ENCODE results near the gene USP12.
"Not testable (repeated sequence)": the region's sequence is repeated elsewhere in the genome, so short reads cannot be mapped to it uniquely, and the experiment has no call there.

The USP12 gene, protein sequence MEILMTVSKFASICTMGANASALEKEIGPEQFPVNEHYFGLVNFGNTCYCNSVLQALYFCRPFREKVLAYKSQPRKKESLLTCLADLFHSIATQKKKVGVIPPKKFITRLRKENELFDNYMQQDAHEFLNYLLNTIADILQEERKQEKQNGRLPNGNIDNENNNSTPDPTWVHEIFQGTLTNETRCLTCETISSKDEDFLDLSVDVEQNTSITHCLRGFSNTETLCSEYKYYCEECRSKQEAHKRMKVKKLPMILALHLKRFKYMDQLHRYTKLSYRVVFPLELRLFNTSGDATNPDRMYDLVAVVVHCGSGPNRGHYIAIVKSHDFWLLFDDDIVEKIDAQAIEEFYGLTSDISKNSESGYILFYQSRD

DNA sequence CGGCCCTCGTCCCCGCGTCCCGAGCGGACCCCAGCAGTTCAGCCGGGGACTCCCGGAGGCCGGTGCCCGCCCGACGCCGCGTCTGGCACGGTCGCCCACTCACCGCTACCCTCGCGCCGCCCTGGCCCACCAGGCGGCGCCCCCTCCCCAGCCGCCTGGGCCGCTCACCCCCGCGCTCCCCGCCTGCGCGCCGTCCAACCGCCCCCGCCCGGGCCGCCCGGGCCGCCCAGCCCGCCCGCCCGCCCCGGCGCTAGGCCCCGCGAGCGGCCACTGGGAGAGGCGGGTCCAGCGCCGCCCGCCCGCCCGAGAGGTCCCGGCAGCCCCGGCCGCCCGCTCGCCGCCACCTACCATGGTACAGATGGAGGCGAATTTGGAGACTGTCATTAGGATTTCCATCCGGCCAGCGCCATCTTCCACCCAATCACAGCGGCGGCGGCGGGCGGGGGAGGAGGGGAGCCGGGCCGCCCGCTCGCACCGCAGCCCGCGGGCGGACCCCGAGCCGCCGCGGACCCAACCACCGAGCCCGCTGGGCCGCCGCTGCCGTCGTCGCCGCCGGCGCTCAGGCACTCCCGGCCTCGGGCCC lies at the start of gene USP12:
USP12 (minus strand) TSS at position 568 of the 583 bp plus-strand sequence; CDS start at position 396, 172 bp downstream.
- no peak for DNase-seq (ENCODE audit: extremely low read depth, low read depth)
- TF ChIP-seq, protein P1, sequence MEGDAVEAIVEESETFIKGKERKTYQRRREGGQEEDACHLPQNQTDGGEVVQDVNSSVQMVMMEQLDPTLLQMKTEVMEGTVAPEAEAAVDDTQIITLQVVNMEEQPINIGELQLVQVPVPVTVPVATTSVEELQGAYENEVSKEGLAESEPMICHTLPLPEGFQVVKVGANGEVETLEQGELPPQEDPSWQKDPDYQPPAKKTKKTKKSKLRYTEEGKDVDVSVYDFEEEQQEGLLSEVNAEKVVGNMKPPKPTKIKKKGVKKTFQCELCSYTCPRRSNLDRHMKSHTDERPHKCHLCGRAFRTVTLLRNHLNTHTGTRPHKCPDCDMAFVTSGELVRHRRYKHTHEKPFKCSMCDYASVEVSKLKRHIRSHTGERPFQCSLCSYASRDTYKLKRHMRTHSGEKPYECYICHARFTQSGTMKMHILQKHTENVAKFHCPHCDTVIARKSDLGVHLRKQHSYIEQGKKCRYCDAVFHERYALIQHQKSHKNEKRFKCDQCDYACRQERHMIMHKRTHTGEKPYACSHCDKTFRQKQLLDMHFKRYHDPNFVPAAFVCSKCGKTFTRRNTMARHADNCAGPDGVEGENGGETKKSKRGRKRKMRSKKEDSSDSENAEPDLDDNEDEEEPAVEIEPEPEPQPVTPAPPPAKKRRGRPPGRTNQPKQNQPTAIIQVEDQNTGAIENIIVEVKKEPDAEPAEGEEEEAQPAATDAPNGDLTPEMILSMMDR (IDR thresholded peaks at IDR 0.05; ENCODE audit: low read depth, low read length), result no peak

DNA sequence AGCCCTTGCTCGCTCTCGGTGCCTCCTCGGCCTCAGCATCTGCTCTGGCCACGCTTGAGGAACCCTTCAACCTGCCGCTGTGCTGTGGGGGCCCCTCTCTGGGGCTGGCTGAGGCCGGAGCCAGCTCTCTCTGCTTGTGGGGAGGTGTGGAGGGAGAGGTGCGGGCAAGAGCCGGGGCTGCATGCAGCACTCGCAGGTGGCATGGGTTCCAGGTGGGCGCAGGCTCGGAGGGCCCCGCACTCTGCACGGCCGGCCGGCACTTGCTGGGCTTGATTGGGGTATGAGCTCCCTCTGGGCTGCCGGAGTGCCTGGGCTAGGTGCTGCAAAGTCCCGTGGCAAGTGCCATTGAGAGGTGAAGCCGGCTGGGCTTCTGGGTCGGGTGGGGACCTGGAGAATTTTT lies 48.0 kb upstream of the USP12 start:
- TF ChIP-seq, protein P1 (IDR thresholded peaks at IDR 0.05; ENCODE audit: low read depth, low read length), result no peak
- DNase-seq (ENCODE audit: extremely low read depth, low read depth), result no peak

DNA sequence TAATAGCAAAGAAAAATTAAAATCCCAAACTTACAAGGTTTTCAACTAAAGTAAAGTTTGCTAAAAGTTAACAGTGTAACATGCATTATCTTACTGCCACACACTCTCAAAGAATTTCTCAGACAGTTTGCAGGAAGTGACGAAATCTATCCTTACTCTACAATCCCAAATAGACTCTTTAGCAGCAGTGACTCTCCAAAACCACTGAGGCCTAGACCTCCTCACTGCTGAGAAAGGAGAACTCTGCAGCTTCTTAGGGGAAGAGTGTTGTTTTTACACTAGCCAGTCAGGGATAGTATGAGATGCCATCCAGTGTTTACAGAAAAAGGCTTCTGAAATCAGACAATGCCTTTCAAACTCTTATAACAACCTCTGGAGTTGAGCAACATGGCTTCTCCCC lies 47.2 kb upstream of the USP12 start:
- DNase-seq (ENCODE audit: extremely low read depth, low read depth), result not testable (repeated sequence)

DNA sequence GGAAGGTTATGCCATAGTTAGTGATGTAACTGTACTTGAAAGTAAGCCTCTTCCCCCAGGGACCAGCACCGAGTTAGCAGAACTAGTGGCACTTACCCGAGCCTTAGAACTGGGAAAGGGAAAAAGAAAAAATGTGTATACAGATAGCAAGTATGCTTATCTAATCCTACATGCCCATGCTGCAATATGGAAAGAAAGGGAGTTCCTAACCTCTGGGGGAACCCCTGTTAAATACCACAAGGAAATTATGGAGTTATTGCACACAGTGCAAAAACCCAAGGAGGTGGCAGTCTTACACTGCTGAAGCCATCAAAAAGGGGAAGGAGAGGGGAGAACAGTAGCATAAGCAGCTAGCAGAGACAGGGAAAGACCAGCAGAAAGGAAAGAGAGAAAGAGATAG lies 46.2 kb upstream of the USP12 start:
- DNase-seq (ENCODE audit: extremely low read depth, low read depth), result not testable (repeated sequence)

DNA sequence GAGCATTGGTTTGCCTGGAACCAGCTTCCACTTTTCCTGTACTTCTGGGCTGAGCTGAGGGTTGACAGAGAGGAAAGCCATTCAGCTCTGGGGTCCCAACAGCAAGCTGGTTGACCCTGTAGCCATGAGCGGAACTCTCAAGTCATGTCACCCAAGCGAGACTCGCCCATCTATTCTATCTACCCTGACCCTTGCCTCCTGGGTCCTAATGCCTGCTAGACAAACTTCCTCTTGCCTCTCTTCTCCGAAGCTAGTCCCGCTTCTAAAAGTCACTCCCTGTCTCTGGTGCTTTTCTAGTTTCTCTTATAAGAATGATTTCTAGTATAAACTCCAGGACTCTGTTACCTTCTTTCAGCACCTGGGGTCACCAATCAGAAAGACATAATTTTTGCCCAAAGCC lies 41.8 kb upstream of the USP12 start:
- not testable (repeated sequence) for DNase-seq (ENCODE audit: extremely low read depth, low read depth)

DNA sequence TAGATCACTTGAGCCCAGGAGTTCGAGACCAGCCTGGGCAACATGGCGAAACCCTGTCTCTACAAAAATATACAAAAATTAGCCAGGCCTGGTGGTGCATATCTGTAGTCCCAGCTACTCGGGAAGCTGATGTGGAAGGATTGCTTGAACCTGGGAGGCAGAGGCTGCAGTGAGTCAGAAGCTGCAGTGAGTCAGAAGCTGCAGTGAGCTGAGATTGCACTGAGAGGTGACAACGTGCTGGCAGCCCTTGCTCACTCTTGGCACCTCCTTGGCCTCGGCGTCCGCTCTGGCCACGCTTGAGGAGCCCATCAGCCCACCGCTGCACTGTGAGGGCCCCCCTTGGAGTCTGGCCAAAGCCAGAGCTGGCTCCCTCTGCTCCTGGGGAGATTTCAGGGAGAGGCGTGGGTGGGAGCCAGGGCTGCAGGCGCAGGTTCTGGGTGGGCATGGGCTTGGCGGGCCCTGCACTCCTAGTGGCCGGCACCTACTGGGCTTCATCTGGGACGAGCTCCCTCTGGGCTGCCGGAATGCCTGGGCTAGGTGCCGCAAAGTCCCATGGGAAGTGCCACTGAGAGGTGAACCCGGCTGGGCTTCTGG lies 40.3 kb upstream of the USP12 start:
- no peak for DNase-seq (ENCODE audit: extremely low read depth, low read depth)
- TF ChIP-seq, protein P1 (IDR thresholded peaks at IDR 0.05; ENCODE audit: low read depth, low read length), result no peak

DNA sequence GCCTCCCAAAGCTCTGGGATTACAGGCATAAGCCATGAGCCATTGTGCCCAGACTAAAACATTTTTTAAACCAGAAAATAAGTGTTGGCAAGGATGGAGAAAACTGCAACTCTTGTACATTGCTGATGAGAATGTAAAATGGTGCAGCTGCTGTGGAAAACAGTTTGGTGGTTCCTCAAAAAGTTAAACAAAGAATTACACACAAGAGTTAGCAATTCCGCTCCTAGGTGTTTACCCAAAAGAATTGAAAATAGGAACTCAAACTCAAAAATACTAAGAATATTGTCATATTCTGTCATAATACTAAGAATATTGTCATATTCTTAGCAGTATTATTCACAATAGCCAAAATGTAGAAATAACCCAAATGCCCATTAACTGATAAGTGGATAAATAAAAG lies 39.7 kb upstream of the USP12 start:
- DNase-seq (ENCODE audit: extremely low read depth, low read depth), result no peak
- TF ChIP-seq, protein P1 (IDR thresholded peaks at IDR 0.05; ENCODE audit: low read depth, low read length), result no peak

DNA sequence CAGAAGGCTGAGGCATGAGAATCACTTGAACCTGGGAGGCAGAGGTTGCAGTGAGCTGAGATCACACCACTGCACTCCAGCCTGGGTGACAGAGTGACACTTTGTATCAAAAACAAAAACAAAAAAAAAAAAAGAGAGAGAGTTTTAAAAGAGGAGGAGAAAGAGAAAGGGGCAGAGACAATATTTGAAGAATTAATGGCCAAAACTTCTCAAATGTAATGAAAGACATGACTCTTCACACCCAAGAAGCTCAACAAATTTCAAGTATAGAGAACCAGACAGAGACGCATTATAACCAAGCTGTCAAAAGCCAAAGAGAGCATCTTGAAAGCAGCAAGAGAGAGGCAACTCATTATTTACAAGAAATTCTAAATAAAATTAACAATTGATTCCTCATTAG lies 36.9 kb upstream of the USP12 start:
- TF ChIP-seq, protein P1 (IDR thresholded peaks at IDR 0.05; ENCODE audit: low read depth, low read length), result no peak
- no peak for DNase-seq (ENCODE audit: extremely low read depth, low read depth)

DNA sequence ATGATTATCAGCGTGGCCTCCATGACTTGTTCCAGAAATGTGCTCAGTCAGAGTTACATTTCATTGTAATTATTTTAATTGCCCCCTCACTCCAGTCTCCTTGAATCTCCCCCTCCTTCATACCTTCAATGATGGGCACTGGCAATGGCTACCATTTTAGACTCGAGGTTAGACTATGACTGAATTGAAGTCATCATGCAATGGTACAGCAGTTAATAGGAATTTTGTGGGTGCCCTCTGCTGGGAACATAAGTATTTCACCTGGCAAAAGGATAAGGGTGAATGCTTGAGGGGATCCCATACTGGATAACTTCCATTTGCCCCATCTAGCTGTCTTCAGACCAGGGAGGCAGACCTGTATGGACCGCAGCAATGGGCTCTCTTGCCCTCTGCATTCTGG lies 32.2 kb upstream of the USP12 start:
- TF ChIP-seq, protein P1 (IDR thresholded peaks at IDR 0.05; ENCODE audit: low read depth, low read length), result no peak; the same call in none of the 2 replicates

More for the DNA sequence above, 32.2 kb upstream of the USP12 start:
- no peak for DNase-seq (ENCODE audit: extremely low read depth, low read depth)

Data from AG09319 (cell line).